Measurements from ENCODE around the gene FBXL13.
"Not testable (repeated sequence)": the region's sequence is repeated elsewhere in the genome, so short reads cannot be mapped to it uniquely, and the experiment has no call there.

FBXL13 gene

DNA sequence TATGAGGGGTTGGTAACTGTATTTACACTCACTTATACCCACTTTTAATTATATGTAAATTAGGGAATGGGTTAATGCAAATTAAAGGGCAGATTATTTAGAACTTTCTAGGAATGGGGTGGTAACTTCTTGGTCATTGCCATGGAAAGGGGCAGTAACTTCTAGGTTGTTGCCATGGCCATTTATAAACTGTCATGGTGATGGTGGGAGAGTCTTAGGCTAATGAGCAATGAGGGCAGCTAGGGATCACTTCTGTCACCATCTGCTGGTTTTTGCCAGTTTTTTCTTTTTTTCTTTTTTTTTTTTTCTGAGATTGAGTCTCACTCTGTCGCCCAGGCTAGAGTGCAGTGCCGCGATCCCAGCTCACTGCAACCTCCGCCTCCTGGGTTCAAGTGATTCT, 41.2 kb upstream of the FBXL13 start:
- Histone ChIP-seq H3K14ac (ENCODE audit: low read length) (no peak overlapping the region), H3K79me2 (ENCODE audit: control insufficient read depth, insufficient read depth, low read length, poor library complexity) (no peaks in the 10 kb centered on the region), H4K8ac (ENCODE audit: low read depth, low read length) (no peak overlapping the region), H2AK5ac (ENCODE audit: low read length) (no peak overlapping the region), H4K12ac (ENCODE audit: low read depth, low read length) (no peak overlapping the region), H3K9ac (ENCODE audit: low read length) (no peak overlapping the region), H3K4me1 (ENCODE audit: control insufficient read depth in 1 of 2, insufficient read depth in 2 of 2, low read length in 2 of 2) (no peaks in the 10 kb centered on the region), H3K36me3 (ENCODE audit: control insufficient read depth in 1 of 2, insufficient read depth in 2 of 2, low read length in 2 of 2) (peaks cover 0 to 3% of the 10 kb centered on the region in 2 experiments), H3K4me2 (ENCODE audit: low read length) (no peak overlapping the region), H3K27ac (ENCODE audit: low read depth, low read length) (no peak overlapping the region), H2AFZ (ENCODE audit: insufficient read depth, low read length, poor library complexity) (no peak overlapping the region), H2BK5ac (ENCODE audit: low read depth, low read length, poor library complexity) (no peak overlapping the region), H3K4me3 (ENCODE audit: low read depth, low read length) (no peak overlapping the region), H3K79me1 (ENCODE audit: low read length) (no peaks in the 10 kb centered on the region), H3K4ac (ENCODE audit: low read depth, low read length) (no peak overlapping the region), H2BK120ac (ENCODE audit: insufficient read depth, low read length, poor library complexity) (no peak overlapping the region), H2BK12ac (ENCODE audit: low read length) (no peak overlapping the region), H3K23ac (ENCODE audit: low read length) (no peak overlapping the region), H4K91ac (ENCODE audit: low read depth, low read length) (no peak overlapping the region), H3K9me3 (ENCODE audit: insufficient read depth, low read depth, low read length) (no peaks in the 10 kb centered on the region), H3K27me3 (ENCODE audit: insufficient read depth, low read length) (no peaks in the 10 kb centered on the region), H3K18ac (ENCODE audit: low read length) (no peak overlapping the region)
- no peak for DNase-seq
- no CpG with 5 or more reads among the region's 4 CpGs for WGBS (ENCODE audit: extremely low coverage, insufficient coverage, insufficient read length)

DNA sequence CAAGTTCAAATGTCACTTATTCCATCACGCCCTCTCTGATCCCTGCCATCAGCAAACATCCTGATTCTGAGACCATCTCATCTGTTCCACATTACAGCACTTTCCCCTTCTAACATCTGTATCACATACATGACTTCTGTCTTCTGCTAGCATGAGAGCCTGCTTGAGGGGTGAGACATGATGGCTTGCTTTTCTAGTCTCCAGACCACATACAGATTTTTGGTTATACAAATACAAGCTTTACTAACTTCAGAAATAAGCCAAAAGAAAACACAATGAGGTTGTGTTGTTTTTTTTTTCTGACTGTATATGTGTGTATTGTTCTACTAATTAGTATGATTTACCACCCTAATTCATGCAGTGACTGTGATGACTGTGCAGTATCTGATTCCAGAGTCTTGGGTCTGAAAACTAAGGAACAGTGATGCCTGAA, 40.0 kb upstream of the FBXL13 start:
- Histone ChIP-seq H2AK5ac (ENCODE audit: low read length) (no peak overlapping the region), H3K23ac (ENCODE audit: low read length) (peak overlapping the region; percentile 87), H2BK120ac (ENCODE audit: insufficient read depth, low read length, poor library complexity) (no peak overlapping the region), H4K12ac (ENCODE audit: low read depth, low read length) (no peak overlapping the region), H3K4me1 (ENCODE audit: control insufficient read depth in 1 of 2, insufficient read depth in 2 of 2, low read length in 2 of 2) (no peaks in the 10 kb centered on the region), H3K9ac (ENCODE audit: low read length) (peak overlapping the region; percentile 7), H3K79me1 (ENCODE audit: low read length) (no peaks in the 10 kb centered on the region), H3K79me2 (ENCODE audit: control insufficient read depth, insufficient read depth, low read length, poor library complexity) (no peaks in the 10 kb centered on the region), H2AFZ (ENCODE audit: insufficient read depth, low read length, poor library complexity) (no peak overlapping the region), H4K8ac (ENCODE audit: low read depth, low read length) (no peak overlapping the region), H3K36me3 (ENCODE audit: control insufficient read depth in 1 of 2, insufficient read depth in 2 of 2, low read length in 2 of 2) (no peaks in the 10 kb centered on the region), H3K14ac (ENCODE audit: low read length) (no peak overlapping the region), H2BK12ac (ENCODE audit: low read length) (no peak overlapping the region), H2BK5ac (ENCODE audit: low read depth, low read length, poor library complexity) (no peak overlapping the region), H3K4ac (ENCODE audit: low read depth, low read length) (no peak overlapping the region), H3K18ac (ENCODE audit: low read length) (no peak overlapping the region), H3K4me3 (ENCODE audit: low read depth, low read length) (no peak overlapping the region), H3K9me3 (ENCODE audit: insufficient read depth, low read depth, low read length) (no peaks in the 10 kb centered on the region), H3K27ac (ENCODE audit: low read depth, low read length) (no peak overlapping the region), H3K27me3 (ENCODE audit: insufficient read depth, low read length) (no peaks in the 10 kb centered on the region), H3K4me2 (ENCODE audit: low read length) (no peak overlapping the region), H4K91ac (ENCODE audit: low read depth, low read length) (no peak overlapping the region)
- no peak for DNase-seq
- WGBS (ENCODE audit: extremely low coverage, insufficient coverage, insufficient read length), result no CpG with 5 or more reads among the region's 1 CpG

DNA sequence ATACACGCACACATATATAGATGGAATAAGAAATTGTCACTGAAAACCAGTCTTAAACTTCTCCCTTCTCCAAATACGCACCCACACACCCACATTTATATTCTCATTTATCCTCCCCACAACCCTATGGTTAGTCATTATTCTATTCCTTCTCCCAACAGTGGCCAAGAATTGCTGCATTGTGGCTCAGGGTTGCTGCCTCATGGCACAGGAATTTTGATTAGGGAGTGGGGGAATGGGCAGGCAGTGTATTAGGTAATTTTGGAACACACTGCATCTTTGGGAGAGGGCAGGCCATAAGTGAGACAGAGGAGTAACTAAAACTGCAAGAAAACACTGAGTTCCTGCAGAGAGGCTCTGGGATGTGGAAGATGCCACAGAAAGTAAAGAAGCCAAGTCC, 38.6 kb upstream of the FBXL13 start:
- no peak overlapping the region for H3K14ac ChIP-seq (ENCODE audit: low read length)
- no peaks in the 10 kb centered on the region for H3K9me3 ChIP-seq (ENCODE audit: insufficient read depth, low read depth, low read length)
- no peak overlapping the region for H2BK120ac ChIP-seq (ENCODE audit: insufficient read depth, low read length, poor library complexity)
- H3K9ac ChIP-seq (ENCODE audit: low read length), result no peak overlapping the region
- no peaks in the 10 kb centered on the region for H3K4me1 ChIP-seq (ENCODE audit: control insufficient read depth in 1 of 2, insufficient read depth in 2 of 2, low read length in 2 of 2)
- no peak overlapping the region for H3K4me3 ChIP-seq (ENCODE audit: low read depth, low read length)
- H3K27me3 ChIP-seq (ENCODE audit: insufficient read depth, low read length), result no peaks in the 10 kb centered on the region
- no peak overlapping the region for H3K23ac ChIP-seq (ENCODE audit: low read length)
- no peak overlapping the region for H3K4me2 ChIP-seq (ENCODE audit: low read length)
- H3K36me3 ChIP-seq (ENCODE audit: control insufficient read depth in 1 of 2, insufficient read depth in 2 of 2, low read length in 2 of 2), result no peaks in the 10 kb centered on the region
- H2BK12ac ChIP-seq (ENCODE audit: low read length), result no peak overlapping the region
- no peak overlapping the region for H3K18ac ChIP-seq (ENCODE audit: low read length)
- no peaks in the 10 kb centered on the region for H3K79me1 ChIP-seq (ENCODE audit: low read length)
- H2AFZ ChIP-seq (ENCODE audit: insufficient read depth, low read length, poor library complexity), result no peak overlapping the region
- no peak overlapping the region for H4K12ac ChIP-seq (ENCODE audit: low read depth, low read length)
- no peaks in the 10 kb centered on the region for H3K79me2 ChIP-seq (ENCODE audit: control insufficient read depth, insufficient read depth, low read length, poor library complexity)
- no peak overlapping the region for H4K8ac ChIP-seq (ENCODE audit: low read depth, low read length)
- WGBS (ENCODE audit: extremely low coverage, insufficient coverage, insufficient read length), result 100% methylated on average over 1 of the region's 2 CpGs
- H3K27ac ChIP-seq (ENCODE audit: low read depth, low read length), result no peak overlapping the region
- no peak overlapping the region for H2AK5ac ChIP-seq (ENCODE audit: low read length)
- H3K4ac ChIP-seq (ENCODE audit: low read depth, low read length), result no peak overlapping the region
- no peak overlapping the region for H2BK5ac ChIP-seq (ENCODE audit: low read depth, low read length, poor library complexity)
- DNase-seq, result peak; percentile 11 to 13
- no peak overlapping the region for H4K91ac ChIP-seq (ENCODE audit: low read depth, low read length)

DNA sequence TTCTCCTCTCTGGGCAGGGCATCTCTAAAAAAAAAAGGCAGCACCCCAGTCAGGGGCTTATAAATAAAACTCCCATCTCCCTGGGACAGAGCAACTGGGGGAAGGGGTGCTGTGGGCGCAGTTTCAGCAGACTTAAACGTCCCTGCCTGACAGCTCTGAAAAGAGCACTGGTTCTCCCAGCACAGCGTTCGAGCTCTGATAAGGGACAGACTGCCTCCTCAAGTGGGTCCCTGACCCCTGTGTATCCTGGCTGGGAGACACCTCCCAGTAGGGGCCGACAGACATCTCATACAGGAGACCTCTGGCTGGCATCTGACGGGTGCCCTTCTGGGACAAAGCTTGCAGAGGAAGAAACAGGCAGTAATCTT, 32.1 kb upstream of the FBXL13 start:
- not testable (repeated sequence) for H3K4ac ChIP-seq (ENCODE audit: low read depth, low read length); H3K9me3 ChIP-seq (ENCODE audit: insufficient read depth, low read depth, low read length); H3K27me3 ChIP-seq (ENCODE audit: insufficient read depth, low read length); H4K12ac ChIP-seq (ENCODE audit: low read depth, low read length); DNase-seq; H2AK5ac ChIP-seq (ENCODE audit: low read length); H3K4me2 ChIP-seq (ENCODE audit: low read length); H2BK120ac ChIP-seq (ENCODE audit: insufficient read depth, low read length, poor library complexity); H3K79me1 ChIP-seq (ENCODE audit: low read length); H2BK5ac ChIP-seq (ENCODE audit: low read depth, low read length, poor library complexity); H4K8ac ChIP-seq (ENCODE audit: low read depth, low read length); H3K18ac ChIP-seq (ENCODE audit: low read length); H2AFZ ChIP-seq (ENCODE audit: insufficient read depth, low read length, poor library complexity); H3K79me2 ChIP-seq (ENCODE audit: control insufficient read depth, insufficient read depth, low read length, poor library complexity); H4K91ac ChIP-seq (ENCODE audit: low read depth, low read length); H3K36me3 ChIP-seq (ENCODE audit: control insufficient read depth in 1 of 2, insufficient read depth in 2 of 2, low read length in 2 of 2); H3K27ac ChIP-seq (ENCODE audit: low read depth, low read length); H3K23ac ChIP-seq (ENCODE audit: low read length); H3K4me1 ChIP-seq (ENCODE audit: control insufficient read depth in 1 of 2, insufficient read depth in 2 of 2, low read length in 2 of 2); H3K9ac ChIP-seq (ENCODE audit: low read length); H3K14ac ChIP-seq (ENCODE audit: low read length); H3K4me3 ChIP-seq (ENCODE audit: low read depth, low read length); H2BK12ac ChIP-seq (ENCODE audit: low read length)
- no CpG with 5 or more reads among the region's 6 CpGs for WGBS (ENCODE audit: extremely low coverage, insufficient coverage, insufficient read length)
